DOHH2 (cell line): ENCODE results near the gene TRIOBP.

Experiments used
- H3F3A ChIP-seq: fragments of 200-600 bp; sonication (generic), shearing (Covaris generic); 2 replicates; pipeline ENCODE4 v1.6.0; 2016; ENCODE audit warnings: antibody characterized with exemption, mild to moderate bottlenecking; ENCODE audit not compliant: control insufficient read depth, insufficient read depth
- H3K27ac ChIP-seq: fragments of 200-600 bp; sonication (generic); 2 replicates; pipeline ENCODE4 v1.5.1; 2014; ENCODE audit warnings: low read depth, mild to moderate bottlenecking, low read length, moderate library complexity
- H3K27me3 ChIP-seq: fragments of 200-600 bp; sonication (generic); 2 replicates; pipeline ENCODE4 v1.6.1; 2014; ENCODE audit warnings: mild to moderate bottlenecking, low read length, mixed read lengths; ENCODE audit not compliant: control insufficient read depth
- H3K36me3 ChIP-seq: fragments of 200-600 bp; sonication (generic); 2 replicates; pipeline ENCODE4 v1.6.1; 2014; ENCODE audit warnings: mild to moderate bottlenecking, low read length, moderate library complexity, mixed read lengths; ENCODE audit not compliant: control insufficient read depth
- H3K4me1 ChIP-seq: fragments of 200-600 bp; sonication (generic); 2 replicates; pipeline ENCODE4 v1.6.1; 2014; ENCODE audit warnings: mild to moderate bottlenecking, low read length, mixed read lengths; ENCODE audit not compliant: control insufficient read depth
- H3K4me2 ChIP-seq: fragments of 200-600 bp; sonication (generic); 2 replicates; pipeline ENCODE4 v1.6.0; 2014; ENCODE audit warnings: mild to moderate bottlenecking, low read length, moderate library complexity
- H3K4me3 ChIP-seq: fragments of 200-600 bp; sonication (generic); 2 replicates; pipeline ENCODE4 v1.5.1; 2014; ENCODE audit warnings: mild to moderate bottlenecking, low read length, mixed read lengths
- H3K79me2 ChIP-seq: fragments of 200-600 bp; sonication (generic); 2 replicates; pipeline ENCODE4 v1.6.1; 2014; ENCODE audit warnings: mild to moderate bottlenecking, low read length, mixed read lengths; ENCODE audit not compliant: control insufficient read depth
- H3K9me2 ChIP-seq: fragments of 200-600 bp; sonication (generic); replicated peaks from 2 replicates; pipeline ENCODE4 v1.6.1; 2014; ENCODE audit warnings: mild to moderate bottlenecking, low read length, mixed read lengths; ENCODE audit not compliant: control insufficient read depth
- H3K9me3 ChIP-seq: fragments of 200-600 bp; sonication (generic); 2 replicates; pipeline ENCODE4 v1.6.1; 2014; ENCODE audit warnings: antibody characterized with exemption, low read length, mixed read lengths; ENCODE audit not compliant: control insufficient read depth, insufficient read depth
- H4K20me1 ChIP-seq: fragments of 200-600 bp; sonication (generic); 2 replicates; pipeline ENCODE4 v1.6.0; 2014; ENCODE audit warnings: low read depth, mild to moderate bottlenecking, antibody characterized with exemption, low read length, moderate library complexity; ENCODE audit not compliant: control insufficient read depth, insufficient read depth
- CTCF ChIP-seq: fragments of 200-600 bp; sonication (generic); IDR thresholded peaks from one replicate; pipeline ENCODE4 v1.5.1; 2014; ENCODE audit warnings: antibody characterized with exemption, mild to moderate bottlenecking, low read depth, low read length; ENCODE audit not compliant: poor library complexity, severe bottlenecking
- EZH2phosphoT487 ChIP-seq: fragments of 200-600 bp; sonication (generic); IDR thresholded peaks from 2 replicates; pipeline ENCODE4 v1.6.1; 2017; ENCODE audit warnings: borderline replicate concordance, mild to moderate bottlenecking, antibody characterized with exemption, low read length, moderate library complexity, mixed read lengths

TRIOBP gene

GRCh38 chr22:37665487-37665886 lies 31.4 kb upstream of the TRIOBP start:
- Histone ChIP-seq H3K9me3 (no peaks in the 10 kb centered on the region), H3K9me2 (no peaks in the 10 kb centered on the region), H3K27me3 (no peaks in the 10 kb centered on the region), H3K27ac (no peak overlapping the region), H3K79me2 (peaks cover 76% of the 10 kb centered on the region), H4K20me1 (peaks cover 25% of the 10 kb centered on the region), H3K36me3 (peaks cover 59% of the 10 kb centered on the region), H3K4me2 (no peak overlapping the region), H3K4me1 (peaks cover 20% of the 10 kb centered on the region), H3K4me3 (no peak overlapping the region), H3F3A (no peaks in the 10 kb centered on the region; the same call in 1 of the 2 replicates)
- TF ChIP-seq EZH2phosphoT487 (no peak), CTCF (no peak)

DNA sequence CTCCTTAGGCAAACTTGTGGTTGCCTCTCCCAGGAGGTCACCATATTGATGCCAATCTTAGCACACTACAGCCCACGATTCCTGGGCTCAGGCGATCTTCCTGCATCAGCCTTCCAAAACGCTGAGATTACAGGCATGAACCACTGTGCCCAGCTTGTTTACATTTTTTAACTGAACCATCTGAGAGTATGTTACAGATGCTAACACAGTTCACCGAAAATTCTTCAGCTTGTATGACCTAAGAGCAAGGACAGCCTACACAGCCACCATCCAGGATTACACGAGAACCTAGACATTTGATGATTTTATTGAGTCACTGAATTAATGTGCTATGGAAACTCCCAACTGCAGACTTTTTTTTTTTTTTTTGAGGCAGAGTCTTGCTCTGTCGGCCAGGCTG lies 27.3 kb upstream of the TRIOBP start:
- Histone ChIP-seq H3K9me2 (no peaks in the 10 kb centered on the region), H4K20me1 (peaks cover 3% of the 10 kb centered on the region), H3F3A (peaks cover 8% of the 10 kb centered on the region; the same call in 1 of the 2 replicates), H3K27me3 (no peaks in the 10 kb centered on the region), H3K36me3 (peaks cover 40% of the 10 kb centered on the region), H3K4me1 (peaks cover 28% of the 10 kb centered on the region), H3K4me2 (no peak overlapping the region), H3K4me3 (no peak overlapping the region), H3K27ac (no peak overlapping the region), H3K9me3 (no peaks in the 10 kb centered on the region), H3K79me2 (peaks cover 35% of the 10 kb centered on the region)
- no peak for TF ChIP-seq EZH2phosphoT487
- TF ChIP-seq CTCF: no peak

DNA sequence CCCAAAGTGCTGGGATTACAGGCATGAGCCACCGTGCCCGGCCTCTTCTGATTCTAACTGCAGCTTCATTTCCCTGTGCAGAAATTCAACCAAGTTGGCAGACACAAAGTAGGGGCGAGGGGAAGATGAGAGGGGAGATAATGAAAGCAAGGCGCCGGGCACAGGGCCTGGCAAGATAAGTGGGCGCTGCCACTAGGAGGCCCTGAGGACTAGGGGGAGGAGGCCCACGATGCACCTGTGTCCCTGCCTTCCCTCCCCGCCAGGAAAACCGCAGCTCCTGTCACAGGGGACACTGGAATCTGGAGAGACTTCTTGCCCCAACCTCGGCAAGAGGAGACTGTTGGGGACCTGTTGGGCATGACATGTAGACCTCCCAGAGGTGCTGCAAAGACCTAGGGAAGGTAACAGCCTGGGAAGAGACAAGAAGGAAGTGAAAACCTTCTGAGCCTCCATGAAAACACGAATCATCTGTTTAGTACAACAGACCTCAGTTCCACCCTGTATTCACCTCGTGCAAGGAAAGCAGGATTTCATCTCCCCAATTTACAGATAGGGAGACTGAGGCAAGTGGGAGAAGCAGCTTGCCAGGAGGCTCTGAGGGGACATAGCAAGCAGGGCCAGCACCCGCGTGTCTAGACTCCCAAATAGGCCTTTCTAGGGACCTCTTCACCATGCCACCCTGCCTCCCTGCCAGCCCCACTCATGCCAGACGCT lies 24.5 kb upstream of the TRIOBP start:
- Histone ChIP-seq H3K79me2 (peaks cover 10% of the 10 kb centered on the region), H3K27me3 (no peaks in the 10 kb centered on the region), H3K4me1 (peaks cover 55% of the 10 kb centered on the region), H3K4me3 (no peak overlapping the region), H3K9me2 (no peaks in the 10 kb centered on the region), H3F3A (peaks cover 26% of the 10 kb centered on the region), H4K20me1 (no peaks in the 10 kb centered on the region), H3K27ac (peak overlapping the region; percentile 25; the same call in 1 of the 2 replicates), H3K9me3 (no peaks in the 10 kb centered on the region), H3K4me2 (peak overlapping the region; percentile 43), H3K36me3 (peaks cover 16% of the 10 kb centered on the region; the same call in 1 of the 2 replicates)
- TF ChIP-seq EZH2phosphoT487 (no peak), CTCF (peak; percentile 32)
